Ovary (tissue), 3 donors: Measurements from ENCODE around the gene ALCAM.

Source experiments
- CTCF ChIP-seq, 3 donors: fragments of 450-650 bp in 2 of 3; fragments of 200-600 bp in 1 of 3; IDR thresholded peaks; one replicate each; pipeline versions ENCODE4 v1.5.1 to v1.8.0; 2016 to 2022; ENCODE audit warnings: antibody characterized with exemption in 3 of 3, mild to moderate bottlenecking in 1 of 3
- EP300 ChIP-seq: sonication (generic); formaldehyde crosslinking; IDR thresholded peaks from one replicate; pipeline ENCODE4 v1.6.1; 2017; ENCODE audit warnings: antibody characterized with exemption
- POLR2A ChIP-seq: fragments of 450-650 bp; IDR thresholded peaks from one replicate; pipeline ENCODE4 v1.6.1; 2017; ENCODE audit warnings: antibody characterized with exemption, mild to moderate bottlenecking, moderate library complexity
- donor health status: DM: no; HTN: no; CAD: no.

- TF ChIP-seq POLR2A (no peak), CTCF (IDR thresholded peaks at IDR 0.05) (no peak), EP300 (no peak)
Measured at GRCh38 chr3:105327662-105328337, 38.9 kb upstream of the ALCAM start.
